Mesenteric fat pad (tissue), 1 donor: ENCODE measurements around the gene DDX23. TPM values are rescaled to one million over a fixed set of nuclear protein-coding genes. Genes with fewer than 3 reads are reported as not detected.
"Not testable (repeated sequence)": the region's sequence is repeated elsewhere in the genome, so short reads cannot be mapped to it uniquely, and the experiment has no call there.

Experiments
- DNase-seq: peaks from one replicate; pipeline ENCODE4 v3.0.0-alpha.2; 2020; ENCODE audit warnings: low spot score
- total RNA-seq: library from RNA; stranded (reverse); fragmentation: NEBNext Ultra II Directional; extraction: Animal tissue kit (Norgen Biotek cat#: 25700); gene quantifications from one replicate; pipeline ENCODE4 v1.2.1, GENCODE V29; 2021
- donor health status: DM: yes; HTN: yes; CAD: no.

The DDX23 gene
- total RNA-seq, 1 donor from 2014 or later: 45.1 TPM

GRCh38 chr12:48863291-48863690 is 11.3 kb upstream of the DDX23 start:
- DNase-seq: no peak

- no peak for DNase-seq
These were observed 10.8 kb upstream of the DDX23 start for GRCh38 chr12:48862760-48863159.

GRCh38 chr12:48861111-48861510 is 9.1 kb upstream of the DDX23 start:
- DNase-seq: no peak

GRCh38 chr12:48860236-48860635 is 8.3 kb upstream of the DDX23 start:
- DNase-seq: not testable (repeated sequence)

GRCh38 chr12:48859607-48860006 is 7.6 kb upstream of the DDX23 start:
- DNase-seq: no peak

GRCh38 chr12:48858043-48858442 is 6.1 kb upstream of the DDX23 start:
- DNase-seq: no peak

GRCh38 chr12:48857278-48857994 is 5.5 kb upstream of the DDX23 start:
- no peak for DNase-seq

GRCh38 chr12:48856379-48856778 is 4.4 kb upstream of the DDX23 start:
- DNase-seq: no peak

- not testable (repeated sequence) for DNase-seq
These were observed 3.0 kb upstream of the DDX23 start for GRCh38 chr12:48854932-48855331.

- no peak for DNase-seq
These were observed 2.5 kb upstream of the DDX23 start for GRCh38 chr12:48854488-48854887.

- no peak for DNase-seq
These were observed 1.0 kb upstream of the DDX23 start for GRCh38 chr12:48852734-48853688.

- DNase-seq: not testable (repeated sequence)
These were observed 9.9 kb downstream of the DDX23 start for GRCh38 chr12:48842021-48842420.

- no peak for DNase-seq
These were observed 13.9 kb downstream of the DDX23 start for GRCh38 chr12:48838048-48838447.

- DNase-seq: no peak
These were observed 19.5 kb downstream of the DDX23 start for GRCh38 chr12:48832321-48833060.

- no peak for DNase-seq
These were observed 20.7 kb downstream of the DDX23 start for GRCh38 chr12:48831257-48831656.

- DNase-seq: no peak
These were observed 23.0 kb downstream of the DDX23 start for GRCh38 chr12:48828841-48829575.

GRCh38 chr12:48828293-48828692 is 23.7 kb downstream of the DDX23 start:
- no peak for DNase-seq

- no peak for DNase-seq
These were observed 24.4 kb downstream of the DDX23 start for GRCh38 chr12:48827513-48828096.

GRCh38 chr12:48827026-48827425 is 24.9 kb downstream of the DDX23 start:
- DNase-seq: no peak

GRCh38 chr12:48826209-48826855 is 25.6 kb downstream of the DDX23 start:
- DNase-seq: no peak
